ENCODE measurements around the gene HS3ST1. TPM values are rescaled to one million over a fixed set of nuclear protein-coding genes. Genes with fewer than 3 reads are reported as not detected.

HS3ST1 gene
- total RNA-seq, 1 experiment from 2014 or later, result 134 TPM

GRCh38 chr4:11468901-11469300, 40.2 kb upstream of the HS3ST1 start:
- intact Hi-C loops (cut with micrococcal nuclease), result no loop called here
- H3K27me3 ChIP-seq (ENCODE audit: insufficient read depth, low read length), result no peaks in the 10 kb centered on the region

GRCh38 chr4:11467931-11468330, 39.2 kb upstream of the HS3ST1 start:
- no peaks in the 10 kb centered on the region for H3K36me3 ChIP-seq (ENCODE audit: control insufficient read depth in 1 of 2, insufficient read depth in 2 of 2, low read length in 2 of 2)
- peaks cover 0 to 16% of the 10 kb centered on the region in 2 experiments; a peak in 1 of 4 replicates for H3K4me1 ChIP-seq (ENCODE audit: control insufficient read depth in 1 of 2, insufficient read depth in 2 of 2, low read length in 2 of 2)
- no peaks in the 10 kb centered on the region for H3K79me2 ChIP-seq (ENCODE audit: insufficient read depth, low read length)
- no TSS peak for BruUV-seq (replicated peaks)
- CTCF ChIA-PET, result interaction anchor here (0.7 kb wide), 1 partner anchor 404 kb away, joined by 4 read pairs; no protein-coding TSS in a partner anchor
- POLR2A ChIA-PET, result interaction anchor here (0.9 kb wide), 1 partner anchor 15 kb away, joined by 3 read pairs; no protein-coding TSS in a partner anchor
- H4K20me1 ChIP-seq (ENCODE audit: insufficient read depth), result no peaks in the 10 kb centered on the region
- no peak overlapping the region for H3K4me3 ChIP-seq (replicated peaks in 1 of 2; ENCODE audit: low read depth in 1 of 2, low read length in 2 of 2)
- ATAC-seq (no peak), DNase-seq (ENCODE audit: low read depth, low spot score) (no peak)
- no peak overlapping the region for H3K27ac ChIP-seq (ENCODE audit: low read depth, low read length)
- no peaks in the 10 kb centered on the region for H3K27me3 ChIP-seq (ENCODE audit: insufficient read depth, low read length)
- RAD21 ChIA-PET (ENCODE audit: low non-redundant PET in 1 of 2, low total read pairs in 2 of 2, uncharacterized antibody in 2 of 2, unreplicated experiment in 2 of 2), result no interaction called here
- no peaks in the 10 kb centered on the region for H3K9me3 ChIP-seq (ENCODE audit: control insufficient read depth in 1 of 2, insufficient read depth in 1 of 2, low read depth in 1 of 2, low read length in 2 of 2)
- no peak overlapping the region for H3K4me2 ChIP-seq (ENCODE audit: low read length)
- intact Hi-C loops (cut with micrococcal nuclease), result no loop called here
- H3K9ac ChIP-seq (ENCODE audit: low read length), result no peak overlapping the region
- H3K9me2 ChIP-seq (ENCODE audit: insufficient read depth), result no peaks in the 10 kb centered on the region
- H2AFZ ChIP-seq (ENCODE audit: low read depth, low read length, poor library complexity, severe bottlenecking), result no peak overlapping the region
- TF ChIP-seq ELF1 (IDR thresholded peaks at IDR 0.05; ENCODE audit: borderline replicate concordance, low read depth) (no peak), ZBTB33 (IDR thresholded peaks at IDR 0.05; ENCODE audit: extremely low read depth, insufficient replicate concordance, low read length) (no peak), YY1 (IDR thresholded peaks at IDR 0.05; ENCODE audit: extremely low read depth, insufficient replicate concordance, low read depth, low read length) (no peak)

More at GRCh38 chr4:11468901-11469300, 40.2 kb upstream of the HS3ST1 start:
- H3K9ac ChIP-seq (ENCODE audit: low read length), result no peak overlapping the region
- BruUV-seq (replicated peaks), result no TSS peak
- DNase-seq (ENCODE audit: low read depth, low spot score), result no peak
- POLR2A ChIA-PET, result no interaction called here
- RAD21 ChIA-PET (ENCODE audit: low non-redundant PET in 1 of 2, low total read pairs in 2 of 2, uncharacterized antibody in 2 of 2, unreplicated experiment in 2 of 2), result no interaction called here
- H3K4me2 ChIP-seq (ENCODE audit: low read length), result no peak overlapping the region
- H3K79me2 ChIP-seq (ENCODE audit: insufficient read depth, low read length), result no peaks in the 10 kb centered on the region
- no peak for TF ChIP-seq EZH2 (IDR thresholded peaks at IDR 0.05)
- TF ChIP-seq YY1 (IDR thresholded peaks at IDR 0.05; ENCODE audit: extremely low read depth, insufficient replicate concordance, low read depth, low read length), result no peak
- no peak for TF ChIP-seq TCF7L2 (IDR thresholded peaks at IDR 0.05; ENCODE audit: borderline replicate concordance, extremely low read depth, insufficient read depth, insufficient read length)
- no peak for TF ChIP-seq CEBPB (IDR thresholded peaks at IDR 0.05; ENCODE audit: low read depth)
- H2AFZ ChIP-seq (ENCODE audit: low read depth, low read length, poor library complexity, severe bottlenecking), result no peak overlapping the region
- H4K20me1 ChIP-seq (ENCODE audit: insufficient read depth), result no peaks in the 10 kb centered on the region
- no peaks in the 10 kb centered on the region for H3K36me3 ChIP-seq (ENCODE audit: control insufficient read depth in 1 of 2, insufficient read depth in 2 of 2, low read length in 2 of 2)
- no peak overlapping the region for H3K27ac ChIP-seq (ENCODE audit: low read depth, low read length)
- no peak for ATAC-seq
- H3K9me2 ChIP-seq (ENCODE audit: insufficient read depth), result no peaks in the 10 kb centered on the region
- H3K4me3 ChIP-seq (replicated peaks in 1 of 2; ENCODE audit: low read depth in 1 of 2, low read length in 2 of 2), result no peak overlapping the region
- CTCF ChIA-PET, result no interaction called here
- no peaks in the 10 kb centered on the region for H3K9me3 ChIP-seq (ENCODE audit: control insufficient read depth in 1 of 2, insufficient read depth in 1 of 2, low read depth in 1 of 2, low read length in 2 of 2)
- peaks cover 0 to 16% of the 10 kb centered on the region in 2 experiments; a peak in 1 of 4 replicates for H3K4me1 ChIP-seq (ENCODE audit: control insufficient read depth in 1 of 2, insufficient read depth in 2 of 2, low read length in 2 of 2)

Data from HCT116 (cell line).